CD4-positive, alpha-beta T cell treated with Interferon gamma for 1 hour (primary cell): ENCODE data around the gene KIAA1328.
"Not testable (repeated sequence)": the region's sequence is repeated elsewhere in the genome, so short reads cannot be mapped to it uniquely, and the experiment has no call there.

Experiments
- DNase-seq: peaks from one replicate; pipeline ENCODE4 v3.0.0-alpha.2; 2020

The KIAA1328 gene

GRCh38 chr18:36889321-36889720 is 60.4 kb downstream of the KIAA1328 start:
- no peak for DNase-seq

GRCh38 chr18:36889742-36890141 is 60.8 kb downstream of the KIAA1328 start:
- DNase-seq, result no peak

GRCh38 chr18:36890598-36890997 is 61.7 kb downstream of the KIAA1328 start:
- no peak for DNase-seq

- DNase-seq, result no peak
These were observed 64.3 kb downstream of the KIAA1328 start for GRCh38 chr18:36893227-36893626.

GRCh38 chr18:36895606-36896005 is 66.7 kb downstream of the KIAA1328 start:
- no peak for DNase-seq

GRCh38 chr18:36897253-36897652 is 68.3 kb downstream of the KIAA1328 start:
- no peak for DNase-seq

GRCh38 chr18:36899289-36899688 is 70.4 kb downstream of the KIAA1328 start:
- DNase-seq, result no peak

GRCh38 chr18:36900466-36900865 is 71.5 kb downstream of the KIAA1328 start:
- DNase-seq, result no peak

- no peak for DNase-seq
These were observed 72.4 kb downstream of the KIAA1328 start for GRCh38 chr18:36901277-36901701.

- no peak for DNase-seq
These were observed 74.4 kb downstream of the KIAA1328 start for GRCh38 chr18:36903215-36903928.

- DNase-seq, result no peak
These were observed 76.6 kb downstream of the KIAA1328 start for GRCh38 chr18:36905571-36905970.

GRCh38 chr18:36909282-36909681 is 80.4 kb downstream of the KIAA1328 start:
- DNase-seq, result not testable (repeated sequence)

GRCh38 chr18:36912887-36913286 is 84.0 kb downstream of the KIAA1328 start:
- DNase-seq, result no peak

- DNase-seq, result no peak
These were observed 89.0 kb downstream of the KIAA1328 start for GRCh38 chr18:36917907-36918306.

GRCh38 chr18:36929601-36930000 is 100.7 kb downstream of the KIAA1328 start:
- DNase-seq, result no peak

- DNase-seq, result no peak
These were observed 102.2 kb downstream of the KIAA1328 start for GRCh38 chr18:36931106-36931505.

- no peak for DNase-seq
These were observed 104.6 kb downstream of the KIAA1328 start for GRCh38 chr18:36933552-36933951.

- DNase-seq, result no peak
These were observed 106.0 kb downstream of the KIAA1328 start for GRCh38 chr18:36934884-36935283.

GRCh38 chr18:36942264-36942663 is 113.3 kb downstream of the KIAA1328 start:
- DNase-seq, result no peak

GRCh38 chr18:36947820-36948348 is 119.0 kb downstream of the KIAA1328 start:
- DNase-seq, result no peak

GRCh38 chr18:36950282-36950681 is 121.4 kb downstream of the KIAA1328 start:
- DNase-seq, result no peak

GRCh38 chr18:36950960-36951359 is 122.0 kb downstream of the KIAA1328 start:
- DNase-seq, result no peak

- DNase-seq, result no peak
These were observed 124.1 kb downstream of the KIAA1328 start for GRCh38 chr18:36953047-36953446.

- DNase-seq, result no peak
These were observed 131.1 kb downstream of the KIAA1328 start for GRCh38 chr18:36960038-36960437.

GRCh38 chr18:36963464-36963863 is 134.5 kb downstream of the KIAA1328 start:
- DNase-seq, result no peak
